HCT116 (cell line): ENCODE results near the gene MRPL18. TPM values are rescaled to one million over a fixed set of nuclear protein-coding genes. Genes with fewer than 3 reads are reported as not detected.

Experiments used
- ATAC-seq: fragments of 200-7000 bp; cut with Tn5 transposase; 2 replicates; pipeline ENCODE4 v1.9.1; 2020; ENCODE audit warnings: mild to moderate bottlenecking, moderate library complexity
- BruUV-seq: library from RNA; stranded (reverse); fragments of 400-500 nt; replicated peaks from 2 replicates; lab custom pipeline; 2021; lab: Mats Ljungman, UMichigan
- CTCF ChIA-PET: fragments of 300-600 bp; sonication (Branson Sonifier 250); formaldehyde crosslinking; loops from one replicate; lab custom pipeline; 2021; ENCODE audit warnings: antibody characterized with exemption; lab: Charles Lee
- POLR2A ChIA-PET: fragments of 300-600, 350-600 bp; sonication (Branson Sonifier 250); formaldehyde crosslinking; loops from one replicate; lab custom pipeline; 2021; ENCODE audit warnings: antibody characterized with exemption; lab: Charles Lee
- RAD21 ChIA-PET, 2 experiments: fragments of 300-600 bp; sonication (Branson Sonifier 250); formaldehyde crosslinking; loops; one replicate each; lab custom pipeline; 2023; ENCODE audit warnings: low total read pairs in 2 of 2; ENCODE audit not compliant: uncharacterized antibody in 2 of 2, unreplicated experiment in 2 of 2, low non-redundant PET in 1 of 2; lab: Charles Lee
- DNase-seq: peaks from one replicate; pipeline ENCODE4 v3.0.0-alpha.2; 2010; ENCODE audit warnings: low read depth, low spot score
- H2AFZ ChIP-seq: fragments of 200-600 bp; shearing (Covaris generic), sonication (generic); 2 replicates; pipeline ENCODE4 v1.6.1; 2017; ENCODE audit warnings: low read depth, mixed run types, mixed read lengths, antibody characterized with exemption, low read length; ENCODE audit not compliant: poor library complexity, severe bottlenecking
- H3K27ac ChIP-seq: 2 replicates; pipeline ENCODE4 v1.5.1; 2012; ENCODE audit warnings: low read depth, low read length
- H3K27me3 ChIP-seq: fragments of 200-600 bp; sonication (generic); 2 replicates; pipeline ENCODE4 v1.6.1; 2016; ENCODE audit warnings: mixed run types, low read length, mixed read lengths; ENCODE audit not compliant: insufficient read depth
- H3K36me3 ChIP-seq, 2 experiments: fragments of 200-500 bp in 1 of 2; fragments of 200-600 bp in 1 of 2; sonication (Bioruptor generic) in 1 of 2; sonication (generic) in 1 of 2; 2 replicates each; pipeline versions ENCODE4 v1.5.1 to v1.6.1; 2014 to 2016; ENCODE audit warnings: low read length in 2 of 2, inconsistent platforms in 1 of 2, mixed read lengths in 1 of 2, mixed run types in 1 of 2; ENCODE audit not compliant: insufficient read depth in 2 of 2, control insufficient read depth in 1 of 2
- H3K4me1 ChIP-seq, 2 experiments: fragments of 200-600 bp in 1 of 2; sonication (generic) in 1 of 2; 2 replicates each; pipeline versions ENCODE4 v1.5.1 to v1.6.1; 2012 to 2017; ENCODE audit warnings: low read length in 2 of 2, inconsistent platforms in 1 of 2, mild to moderate bottlenecking in 1 of 2, mixed read lengths in 1 of 2, mixed run types in 1 of 2, moderate library complexity in 1 of 2; ENCODE audit not compliant: insufficient read depth in 2 of 2, control insufficient read depth in 1 of 2
- H3K4me2 ChIP-seq: fragments of 200-600 bp; sonication (generic); 2 replicates; pipeline ENCODE4 v1.6.1; 2017; ENCODE audit warnings: mixed run types, low read length, mixed read lengths
- H3K4me3 ChIP-seq, 2 experiments: fragments of 200-600 bp in 1 of 2; sonication (generic) in 1 of 2; replicated peaks in 1 of 2; 2 replicates each; pipeline ENCODE4 v1.5.1; 2011 to 2016; ENCODE audit warnings: low read length in 2 of 2, control low read depth in 1 of 2, low read depth in 1 of 2, mild to moderate bottlenecking in 1 of 2, mixed read lengths in 1 of 2, mixed run types in 1 of 2
- H3K79me2 ChIP-seq: fragments of 200-600 bp; sonication (generic); 2 replicates; pipeline ENCODE4 v1.6.1; 2017; ENCODE audit warnings: mild to moderate bottlenecking, mixed run types, low read length, moderate library complexity, mixed read lengths; ENCODE audit not compliant: insufficient read depth
- H3K9ac ChIP-seq: fragments of 200-600 bp; sonication (generic); 2 replicates; pipeline ENCODE4 v1.6.1; 2016; ENCODE audit warnings: low read length, mixed read lengths
- H3K9me2 ChIP-seq: fragments of 200-600 bp; sonication (generic), shearing (Covaris generic); 2 replicates; pipeline ENCODE4 v1.6.1; 2017; ENCODE audit warnings: mixed run types, mild to moderate bottlenecking, moderate library complexity; ENCODE audit not compliant: insufficient read depth
- H3K9me3 ChIP-seq, 2 experiments: fragments of 200-500 bp in 1 of 2; fragments of 200-600 bp in 1 of 2; sonication (Bioruptor generic) in 1 of 2; sonication (generic) in 1 of 2; 2 replicates each; pipeline ENCODE4 v1.6.1; 2014 to 2017; ENCODE audit warnings: low read length in 2 of 2, mixed read lengths in 2 of 2, inconsistent platforms in 1 of 2, low read depth in 1 of 2, mild to moderate bottlenecking in 1 of 2, mixed run types in 1 of 2, moderate library complexity in 1 of 2; ENCODE audit not compliant: control insufficient read depth in 1 of 2, insufficient read depth in 1 of 2
- H4K20me1 ChIP-seq: fragments of 200-600 bp; sonication (generic), shearing (Covaris generic); 2 replicates; pipeline ENCODE4 v1.6.1; 2017; ENCODE audit warnings: mixed run types, mild to moderate bottlenecking, moderate library complexity; ENCODE audit not compliant: insufficient read depth
- ATF3 ChIP-seq: IDR thresholded peaks from 2 replicates; pipeline ENCODE4 v1.6.1; 2012
- EGR1 ChIP-seq: IDR thresholded peaks from 2 replicates; pipeline ENCODE4 v1.6.1; 2012; ENCODE audit warnings: low read depth
- JUND ChIP-seq: IDR thresholded peaks from 2 replicates; pipeline ENCODE4 v1.6.1; 2012
- REST ChIP-seq: IDR thresholded peaks from 2 replicates; pipeline ENCODE4 v1.6.1; 2012; ENCODE audit warnings: low read depth
- ZBTB33 ChIP-seq: IDR thresholded peaks from 2 replicates; pipeline ENCODE4 v1.6.1; 2011; ENCODE audit warnings: mild to moderate bottlenecking, low read length, moderate library complexity; ENCODE audit not compliant: insufficient replicate concordance; ENCODE audit errors: extremely low read depth
- intact Hi-C: fragments of 100-400 bp; cut with micrococcal nuclease; formaldehyde crosslinking; loops from 2 replicates; pipeline ENCODE4 v1.10.0; 2022
- total RNA-seq: library from RNA; stranded (reverse); gene quantifications from one replicate; pipeline ENCODE4 v1.2.1, GENCODE V29; 2021; ENCODE audit not compliant: unreplicated experiment

The MRPL18 gene
- total RNA-seq, 1 experiment from 2014 or later = 106 TPM

- BruUV-seq = no TSS peak
- Histone ChIP-seq H3K4me2 (no peak overlapping the region), H3K9ac (no peak overlapping the region), H3K27ac (no peak overlapping the region), H2AFZ (no peak overlapping the region), H3K9me2 (no peaks in the 10 kb centered on the region), H3K9me3 (no peaks in the 10 kb centered on the region), H3K36me3 (peaks cover 30 to 34% of the 10 kb centered on the region in 2 experiments), H4K20me1 (peaks cover 4% of the 10 kb centered on the region), H3K4me1 (no peaks in the 10 kb centered on the region), H3K79me2 (peaks cover 50% of the 10 kb centered on the region), H3K27me3 (no peaks in the 10 kb centered on the region), H3K4me3 (no peak overlapping the region)
- intact Hi-C loops = loop anchor here (5.0 kb wide), 1 partner anchor 175 kb away; no protein-coding TSS in a partner anchor
- POLR2A ChIA-PET = no interaction called here
- no peak for ATAC-seq
- RAD21 ChIA-PET = no interaction called here
- DNase-seq = no peak
- CTCF ChIA-PET = no interaction called here
- TF ChIP-seq EGR1 (no peak), ATF3 (no peak), ZBTB33 (no peak), JUND (no peak), REST (no peak)
These were observed 7.3 kb downstream of the MRPL18 start for GRCh38 chr6:159797554-159797953.
